Activated gamma-delta T cell (primary cell): ENCODE measurements around the gene PDAP1.
"Not testable (repeated sequence)": the region's sequence is repeated elsewhere in the genome, so short reads cannot be mapped to it uniquely, and the experiment has no call there.

Source experiments
- DNase-seq: peaks from one replicate; lab custom pipeline; 2025; lab: John Stamatoyannopoulos, UW

Gene PDAP1

DNA sequence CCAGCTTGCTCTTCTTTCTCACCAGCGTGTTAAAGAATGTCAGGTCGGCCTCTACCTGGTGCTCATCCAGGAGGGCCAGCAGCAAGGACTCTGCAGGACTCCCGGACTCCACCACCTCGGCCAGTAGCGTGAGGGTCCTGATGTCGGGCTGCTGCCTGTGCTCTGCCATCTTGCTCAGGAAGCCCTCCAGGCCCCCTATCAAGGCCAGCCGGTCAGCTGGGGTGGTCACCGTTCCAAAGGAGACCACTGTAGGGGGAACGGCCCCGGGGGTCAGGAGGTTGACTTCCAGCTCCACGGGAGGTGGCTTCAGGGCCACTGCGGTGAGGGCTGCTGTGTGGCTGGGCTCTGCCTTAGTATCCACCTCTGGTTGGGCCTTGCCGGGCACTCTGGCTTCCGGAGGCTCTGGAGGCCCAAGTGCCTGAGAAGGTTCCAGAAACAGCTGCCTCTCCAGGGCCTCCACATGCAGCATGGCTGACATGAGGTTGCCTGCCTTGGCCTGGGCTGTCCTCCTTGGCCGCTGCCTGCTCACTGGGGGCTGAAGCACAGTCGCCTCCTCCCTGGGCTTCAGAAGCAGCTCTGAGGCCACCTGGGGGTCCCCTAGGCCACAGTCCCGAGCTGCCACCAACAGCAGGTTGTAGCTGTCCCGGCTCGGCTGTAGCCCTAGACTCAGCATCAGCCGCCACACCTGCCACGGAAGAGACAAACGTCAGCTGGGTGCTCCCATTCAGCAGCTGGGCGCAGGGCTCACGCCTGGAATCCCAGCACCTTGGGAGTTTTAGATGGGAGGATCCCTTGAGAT is 16.7 kb upstream of the PDAP1 start:
- no peak for DNase-seq

DNA sequence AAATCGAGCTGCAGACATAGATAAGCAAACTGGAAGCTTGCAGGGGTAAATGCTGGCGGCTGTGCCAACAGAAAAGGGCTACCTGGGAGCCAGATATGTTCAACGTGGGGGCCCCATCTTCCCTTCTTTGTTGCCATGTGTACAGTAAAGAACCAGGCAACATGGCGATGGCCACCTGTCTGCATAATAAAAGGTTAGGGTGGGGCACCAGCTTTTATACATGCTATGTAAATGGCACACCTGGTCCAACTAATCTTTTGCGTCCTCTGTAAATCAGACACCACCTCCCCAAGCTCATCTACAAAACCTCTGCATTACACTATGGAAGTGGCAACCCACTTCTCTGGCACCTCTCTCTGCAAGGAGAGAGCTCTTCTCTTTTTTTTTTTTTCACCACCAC is 14.2 kb upstream of the PDAP1 start:
- DNase-seq = no peak

DNA sequence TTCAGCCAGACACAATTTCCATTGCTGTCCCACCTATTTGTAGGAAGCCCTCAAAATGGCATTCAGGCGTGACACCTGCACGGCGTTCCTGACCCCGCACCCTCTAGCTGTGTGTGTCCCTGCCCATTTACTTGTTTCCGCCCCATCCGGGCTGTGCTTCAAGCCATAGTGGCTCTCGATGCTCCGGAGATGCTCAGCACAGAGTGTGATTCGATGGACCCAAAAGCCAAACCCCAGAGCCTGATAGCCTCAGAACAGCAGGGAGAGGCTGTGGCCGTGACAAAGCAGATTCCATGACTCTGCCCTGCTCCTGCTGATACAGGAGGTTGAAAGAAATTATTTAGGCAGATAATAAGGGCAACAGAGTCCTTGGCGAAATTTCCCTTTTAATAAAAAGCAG is 13.8 kb upstream of the PDAP1 start:
- no peak for DNase-seq

DNA sequence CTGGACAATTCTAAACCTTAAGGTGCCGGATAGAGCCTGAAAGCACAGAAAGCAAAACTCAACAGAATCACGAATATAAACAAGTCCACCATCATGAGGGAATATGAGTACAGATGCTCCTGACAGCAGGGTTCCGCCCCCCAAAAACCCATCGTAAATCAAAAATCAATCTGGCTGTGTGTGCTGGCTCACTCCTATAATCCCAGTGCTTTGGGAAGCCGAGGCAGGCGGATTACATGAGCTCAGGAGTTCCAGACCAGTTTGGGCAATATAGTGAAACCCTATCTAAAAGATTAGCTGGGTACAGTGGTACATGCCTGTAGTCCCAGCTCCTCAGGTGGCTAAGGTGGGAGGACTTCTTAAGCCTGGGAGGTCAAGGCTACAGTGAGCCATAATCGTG is 12.6 kb upstream of the PDAP1 start:
- DNase-seq = no peak

DNA sequence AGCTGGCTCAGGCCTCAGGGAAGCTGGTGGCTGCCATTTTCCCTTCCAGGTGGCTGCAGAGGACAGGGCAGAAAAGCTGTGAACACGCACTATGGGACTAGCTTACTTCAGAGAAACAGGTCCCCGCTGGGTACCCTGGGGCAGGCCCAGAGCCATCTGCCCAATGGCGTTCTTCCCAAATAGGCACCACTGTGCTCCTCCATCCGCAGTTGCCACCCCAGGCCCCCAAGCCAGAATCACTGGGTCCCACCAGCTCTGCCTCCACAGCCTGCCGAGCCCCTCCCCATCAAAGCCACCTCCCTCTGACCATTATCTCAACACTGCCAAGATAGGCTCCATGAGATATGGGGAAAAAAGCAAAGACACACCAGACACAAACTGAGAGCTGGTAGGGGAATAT is 11.8 kb upstream of the PDAP1 start:
- no peak for DNase-seq

DNA sequence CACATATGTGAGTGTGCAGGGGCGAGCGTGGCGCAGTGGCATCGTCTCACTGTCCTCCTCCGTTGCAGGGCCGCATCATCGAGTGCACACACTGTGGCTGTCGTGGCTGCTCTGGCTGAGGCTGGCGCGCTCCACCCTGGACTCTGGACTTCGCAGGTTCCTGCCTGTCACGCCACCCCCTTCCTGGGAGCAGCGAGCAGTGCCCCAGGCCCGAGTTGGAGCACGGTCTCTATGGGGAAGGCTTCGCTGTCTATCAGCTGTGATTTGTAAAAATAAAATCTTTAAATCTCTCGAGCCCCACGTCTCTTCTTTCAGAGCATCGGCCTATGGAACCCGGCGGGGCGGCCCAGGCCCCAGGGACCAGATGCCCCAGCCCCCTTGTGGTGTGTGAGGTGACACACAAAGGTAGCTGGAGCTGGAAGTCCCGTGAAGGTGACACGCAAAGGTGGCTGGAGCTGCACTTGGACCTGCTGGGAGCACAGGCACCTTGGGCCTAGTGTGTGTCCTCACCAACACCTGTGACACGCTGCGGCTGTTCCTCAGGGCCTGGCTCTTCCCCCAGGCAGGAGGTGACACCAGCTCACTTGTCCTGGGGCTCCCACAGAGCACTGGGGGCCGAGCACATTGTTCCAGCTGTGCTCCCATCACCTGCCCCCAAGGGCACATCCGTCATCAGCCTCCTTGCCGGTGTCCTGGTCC is 11.1 kb upstream of the PDAP1 start:
- no peak for DNase-seq

DNA sequence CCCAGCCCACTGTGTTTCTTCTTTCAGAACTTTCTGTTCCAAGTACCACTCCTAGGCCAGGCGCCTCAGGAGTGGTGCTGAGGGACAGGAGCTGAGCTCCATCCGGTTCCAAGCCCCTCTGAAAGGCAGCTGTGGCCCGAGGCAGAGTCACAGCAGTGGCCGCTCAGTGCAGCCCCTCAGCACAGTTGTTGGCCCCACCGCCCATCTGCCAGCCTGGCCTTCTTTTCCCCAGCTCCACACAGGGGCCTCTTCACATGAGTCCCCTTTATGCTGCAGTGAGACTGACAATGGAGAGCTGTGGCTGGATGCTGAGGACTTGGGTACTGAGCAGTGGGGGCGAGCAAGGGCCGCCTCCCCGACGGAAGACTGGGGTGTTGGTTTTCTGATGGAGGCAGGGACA is 9.9 kb upstream of the PDAP1 start:
- DNase-seq = no peak

DNA sequence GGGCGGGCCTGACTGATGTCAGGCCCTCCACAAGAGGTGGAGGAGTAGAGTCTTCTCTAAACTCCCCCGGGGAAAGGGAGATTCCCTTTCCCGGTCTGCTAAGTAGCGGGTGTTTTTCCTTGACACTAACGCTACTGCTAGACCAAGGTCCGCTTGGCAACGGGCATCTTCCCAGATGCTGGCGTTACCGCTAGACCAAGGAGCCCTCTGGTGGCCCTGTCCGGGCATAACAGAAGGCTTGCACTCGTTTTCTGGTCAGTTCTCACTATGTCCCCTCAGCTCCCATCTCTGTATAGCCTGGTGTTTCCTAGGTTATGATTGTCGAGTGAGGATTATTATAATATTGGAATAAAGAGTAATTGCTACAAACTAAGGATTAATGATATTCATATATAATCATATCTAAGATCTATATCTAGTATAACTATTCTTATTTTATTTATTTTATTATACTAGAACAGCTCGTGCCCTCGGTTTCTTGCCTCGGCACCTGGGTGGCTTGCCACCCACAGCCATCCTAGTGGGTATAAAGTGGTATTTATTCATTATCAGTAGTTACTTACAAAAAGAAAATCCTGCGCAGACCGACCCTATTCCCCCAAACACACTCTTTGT is 7.2 kb upstream of the PDAP1 start:
- DNase-seq = not testable (repeated sequence)

DNA sequence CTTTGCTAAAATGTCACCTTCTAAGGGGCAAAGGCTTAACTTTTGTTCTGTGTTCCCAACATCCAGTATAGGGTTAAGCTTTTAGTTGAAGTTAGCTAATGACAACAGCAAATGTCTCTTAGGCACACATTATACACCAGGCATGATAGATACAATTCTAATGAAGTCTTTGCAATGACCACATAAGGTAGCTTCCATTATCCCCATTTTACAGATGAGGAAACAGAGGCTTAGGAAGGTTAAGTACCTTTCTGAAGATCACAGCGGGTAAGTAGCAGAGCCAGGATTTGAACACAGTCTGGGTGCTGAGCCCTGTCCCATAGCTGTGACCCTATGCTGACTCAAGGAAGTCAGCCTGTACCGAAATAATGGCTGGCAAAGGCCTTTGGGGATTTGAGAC is 2.2 kb upstream of the PDAP1 start:
- DNase-seq = no peak

DNA sequence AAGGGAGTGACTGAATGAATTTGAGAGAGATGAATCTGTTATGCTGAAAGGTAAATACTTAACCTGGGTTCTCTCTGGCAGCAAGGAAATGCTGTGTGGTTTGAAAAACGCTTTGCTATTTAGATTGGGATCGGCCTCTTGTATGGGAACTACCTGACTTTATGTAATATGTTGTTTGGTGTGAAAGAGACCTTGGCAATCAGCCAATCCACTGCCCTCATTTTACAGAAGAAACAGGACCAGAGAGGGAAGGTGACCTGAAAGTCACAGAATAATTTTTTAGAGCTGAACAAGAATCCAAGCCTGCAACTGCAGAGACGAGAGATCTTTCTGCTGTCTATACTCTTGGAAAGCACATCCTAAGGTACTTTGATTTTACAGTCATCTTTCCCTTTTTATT is 1.4 kb upstream of the PDAP1 start:
- DNase-seq = no peak

DNA sequence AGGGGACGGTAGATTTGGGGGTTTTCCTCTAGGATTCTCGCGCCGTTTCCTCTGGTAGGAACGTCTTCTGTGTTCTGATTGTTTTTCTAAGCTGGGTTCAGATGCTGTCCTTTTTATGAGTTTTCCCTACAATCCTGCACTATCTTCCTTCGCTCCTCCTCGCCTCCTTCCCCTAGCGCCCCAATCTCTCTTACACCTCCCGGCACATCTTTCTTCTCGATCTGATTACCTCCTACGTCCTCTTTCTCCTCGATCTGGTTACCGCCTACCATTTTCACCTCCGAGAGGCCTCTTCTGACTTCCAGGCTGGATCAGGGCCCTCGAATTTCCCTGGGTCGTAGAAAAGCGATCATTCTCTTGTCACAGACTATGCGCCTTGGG is 785 bp upstream of the PDAP1 start:
- DNase-seq = no peak

DNA sequence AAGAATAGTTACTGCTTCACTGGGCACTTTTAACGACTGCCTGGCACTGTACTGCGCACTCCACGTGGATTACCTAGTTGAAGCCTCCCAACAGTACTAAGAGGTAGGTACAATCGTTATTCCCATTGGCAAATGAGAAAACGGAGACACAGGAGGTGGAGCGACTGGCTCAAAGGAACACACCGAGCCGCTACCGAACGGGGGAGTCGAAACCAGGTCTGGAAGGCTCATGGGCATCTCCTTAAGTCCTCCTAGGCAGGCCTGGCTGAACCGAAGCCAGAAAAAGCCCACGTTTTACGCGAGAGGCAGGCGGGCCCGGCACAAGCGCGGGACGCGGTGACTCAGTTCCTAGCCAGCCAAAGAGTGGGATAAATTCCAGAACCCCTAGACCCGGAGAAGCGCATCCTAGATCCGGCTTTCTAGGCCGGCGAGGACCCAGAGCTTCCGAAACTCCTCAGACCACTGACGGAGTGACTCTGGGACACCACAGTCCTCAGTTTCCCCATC is 472 bp downstream of the PDAP1 start:
- DNase-seq = no peak

DNA sequence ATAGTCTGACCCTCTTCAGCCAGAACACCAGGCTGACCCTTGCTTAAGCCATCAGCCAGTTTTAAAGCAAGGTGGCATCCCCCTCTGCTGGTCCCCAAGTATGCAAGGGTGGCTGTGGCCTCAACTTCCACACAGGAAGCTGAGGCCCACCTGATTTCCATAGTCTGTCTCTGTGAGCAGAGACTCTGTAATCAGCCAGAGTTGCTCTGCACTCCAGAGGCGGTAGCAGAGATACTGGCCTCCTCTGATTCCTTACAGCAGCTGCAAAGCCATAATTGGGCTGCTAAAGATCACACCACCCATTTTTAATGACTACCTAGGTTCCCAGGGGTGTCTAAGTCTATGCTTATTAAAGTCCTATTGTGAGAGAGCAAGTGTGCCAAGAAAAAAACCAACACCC is 1.8 kb downstream of the PDAP1 start:
- no peak for DNase-seq

DNA sequence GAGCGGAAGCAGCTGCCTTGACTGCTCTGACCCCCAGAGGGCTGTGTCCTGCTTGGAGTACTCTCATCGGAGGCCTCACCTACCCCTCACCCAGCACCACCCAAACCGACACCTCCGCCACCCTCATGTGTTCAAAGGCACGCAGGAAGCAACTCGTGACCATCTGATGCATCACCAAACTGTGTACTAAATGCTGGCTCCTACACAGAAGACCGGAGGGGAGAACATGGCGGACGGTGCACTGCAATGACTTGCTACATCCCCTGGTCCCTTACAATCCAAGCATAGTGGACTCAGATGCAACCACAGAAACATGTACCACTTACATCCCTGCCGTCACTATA is 3.4 kb downstream of the PDAP1 start:
- no peak for DNase-seq

DNA sequence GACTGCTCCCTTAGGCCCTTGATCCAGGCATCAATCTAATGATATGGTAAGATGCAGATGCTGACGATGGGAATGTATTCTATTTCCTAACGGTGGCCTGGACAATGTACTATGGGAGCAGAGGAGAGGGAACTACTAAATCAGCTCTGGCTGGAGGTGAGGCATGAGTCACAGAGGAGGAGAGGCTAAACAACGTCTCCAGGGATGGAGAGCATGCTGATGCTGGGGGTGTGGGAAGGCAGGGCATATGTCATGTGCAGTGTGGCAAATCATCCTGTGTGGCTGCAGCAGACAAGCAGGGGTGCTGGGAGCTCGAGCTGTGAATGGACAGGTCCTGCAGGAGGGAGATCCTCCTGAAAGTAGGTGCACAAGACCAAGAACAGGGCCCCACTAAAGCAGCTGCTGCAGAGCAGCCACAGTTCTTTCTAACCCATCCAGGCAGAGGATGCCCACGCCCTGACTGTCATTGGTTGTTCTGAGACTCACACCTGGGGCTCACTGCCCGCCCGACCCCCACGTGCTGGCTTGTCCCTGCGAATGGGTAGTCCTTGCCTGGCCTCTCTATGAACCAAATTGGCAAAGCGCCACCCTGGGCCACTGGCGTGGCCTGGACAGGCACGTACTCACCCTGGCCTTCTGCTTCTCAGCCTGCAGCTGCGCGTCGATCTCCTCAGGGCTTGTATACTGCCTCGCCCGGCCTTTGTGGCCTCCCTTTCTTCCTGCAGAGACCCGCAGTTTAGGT is 4.0 kb downstream of the PDAP1 start:
- DNase-seq = no peak

DNA sequence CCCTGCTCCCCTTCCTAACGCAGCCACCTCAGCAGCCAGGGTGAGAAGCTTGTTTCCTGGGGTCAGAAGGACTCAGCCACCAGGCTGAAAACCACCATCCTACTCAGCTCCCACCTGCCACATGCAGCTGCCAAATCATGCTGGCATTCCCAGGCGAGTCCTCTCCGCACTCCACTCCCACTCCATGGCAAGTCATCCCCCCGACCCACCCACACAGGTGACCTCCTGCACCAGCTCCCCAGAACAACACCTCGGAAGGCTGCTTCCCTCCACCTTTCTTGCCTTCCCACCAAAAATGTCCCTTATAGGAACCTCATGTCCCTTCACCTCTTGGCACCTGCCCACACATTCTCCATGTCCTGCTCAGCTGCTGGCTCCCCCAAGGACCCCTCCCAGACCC is 4.6 kb downstream of the PDAP1 start:
- DNase-seq = no peak

DNA sequence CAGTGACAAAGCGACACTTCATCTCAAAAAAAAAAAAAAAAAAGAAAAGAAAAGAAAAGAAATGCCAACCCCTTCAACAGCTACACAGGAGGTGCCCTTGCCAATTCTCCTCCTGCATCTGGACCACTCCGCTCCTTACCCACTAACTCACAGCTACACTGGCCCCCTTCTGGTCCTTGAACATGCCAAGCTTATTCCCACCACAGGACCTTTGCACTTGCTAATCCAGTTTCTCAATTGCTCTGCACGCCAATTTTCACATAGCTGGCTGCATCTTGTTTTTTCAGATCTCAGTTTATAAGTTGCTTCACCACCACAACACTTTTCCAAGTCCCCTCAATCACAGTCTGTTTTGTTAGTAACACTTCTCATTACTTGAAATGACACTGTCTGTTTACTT is 5.5 kb downstream of the PDAP1 start:
- DNase-seq = no peak

DNA sequence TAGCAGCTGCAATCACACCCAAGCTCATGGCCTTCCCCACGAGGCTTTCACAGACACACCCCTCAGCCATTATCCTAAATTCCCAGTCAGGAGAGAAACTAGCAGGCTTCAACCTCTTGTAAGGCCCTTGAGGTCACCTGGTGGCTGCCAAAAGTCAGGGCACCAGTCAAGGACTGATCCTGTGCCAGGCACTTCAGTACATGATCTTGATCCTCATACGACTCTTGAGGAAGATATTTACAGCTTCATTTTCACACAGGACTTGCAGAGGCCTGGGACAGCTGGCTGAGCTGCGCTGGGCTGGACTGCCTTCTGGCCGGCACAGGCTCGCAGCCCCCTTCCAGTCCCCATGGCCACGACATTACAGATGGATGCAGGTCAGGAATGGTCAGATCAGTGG is 8.8 kb downstream of the PDAP1 start:
- DNase-seq = no peak

DNA sequence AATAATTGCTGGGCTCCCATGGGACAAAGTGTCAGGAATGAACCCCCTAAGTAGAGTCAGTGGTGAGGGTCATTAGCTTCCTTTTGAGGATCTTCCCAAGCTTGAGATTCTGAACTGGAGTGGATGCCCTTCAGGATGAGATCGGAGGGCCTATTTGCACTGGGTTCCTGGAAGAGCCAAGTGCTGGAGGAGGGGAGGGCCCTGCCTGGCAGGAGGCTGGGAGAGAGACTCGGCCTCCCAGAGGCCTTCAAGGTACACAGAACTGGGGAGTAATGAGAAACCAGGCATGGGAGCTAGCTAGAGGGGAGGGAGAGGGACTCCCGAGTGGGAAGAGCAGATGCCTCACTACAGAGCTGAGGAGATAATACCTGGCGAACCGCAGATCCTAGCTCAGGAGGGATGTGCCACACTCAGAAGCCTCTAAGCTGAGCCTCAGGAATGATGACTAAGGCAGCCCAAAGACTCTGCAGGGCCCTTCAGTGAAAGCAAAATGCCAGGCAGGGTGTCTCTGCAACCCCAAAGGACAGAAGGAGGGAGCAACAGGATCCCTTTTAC is 9.4 kb downstream of the PDAP1 start:
- DNase-seq = no peak

DNA sequence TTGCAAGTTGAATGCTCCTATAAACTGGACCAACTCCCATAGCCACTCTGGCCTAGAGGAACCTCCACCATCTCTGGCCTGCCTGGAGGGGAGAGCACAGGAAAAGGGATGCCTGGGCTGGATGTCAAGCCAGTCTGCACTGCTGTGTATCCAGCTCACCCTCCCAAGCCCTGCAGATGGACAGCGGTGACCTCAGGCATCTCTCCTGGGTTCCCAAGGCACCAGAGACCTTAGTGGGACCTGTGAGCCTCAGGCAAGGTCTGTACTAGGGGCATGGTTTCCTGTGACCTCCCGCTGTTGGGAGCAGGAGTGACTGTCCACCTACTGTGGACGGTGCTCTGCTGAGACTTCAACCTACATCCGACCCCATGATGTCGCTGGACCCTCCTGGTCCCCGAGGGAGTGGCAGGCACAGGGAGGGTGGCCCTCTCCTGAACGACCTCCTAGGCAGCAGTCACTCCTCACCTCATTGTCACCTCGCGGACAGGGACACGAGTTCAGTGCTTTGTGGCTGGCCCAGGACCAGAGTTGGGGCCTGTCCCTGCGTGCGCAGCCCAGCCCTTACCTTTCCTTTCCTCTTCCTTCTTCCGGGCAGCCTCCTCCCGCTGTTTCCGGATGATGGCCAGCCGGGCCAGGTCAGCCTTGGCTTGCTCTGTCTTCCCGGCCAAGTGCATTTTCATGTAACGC is 11.0 kb downstream of the PDAP1 start:
- no peak for DNase-seq

DNA sequence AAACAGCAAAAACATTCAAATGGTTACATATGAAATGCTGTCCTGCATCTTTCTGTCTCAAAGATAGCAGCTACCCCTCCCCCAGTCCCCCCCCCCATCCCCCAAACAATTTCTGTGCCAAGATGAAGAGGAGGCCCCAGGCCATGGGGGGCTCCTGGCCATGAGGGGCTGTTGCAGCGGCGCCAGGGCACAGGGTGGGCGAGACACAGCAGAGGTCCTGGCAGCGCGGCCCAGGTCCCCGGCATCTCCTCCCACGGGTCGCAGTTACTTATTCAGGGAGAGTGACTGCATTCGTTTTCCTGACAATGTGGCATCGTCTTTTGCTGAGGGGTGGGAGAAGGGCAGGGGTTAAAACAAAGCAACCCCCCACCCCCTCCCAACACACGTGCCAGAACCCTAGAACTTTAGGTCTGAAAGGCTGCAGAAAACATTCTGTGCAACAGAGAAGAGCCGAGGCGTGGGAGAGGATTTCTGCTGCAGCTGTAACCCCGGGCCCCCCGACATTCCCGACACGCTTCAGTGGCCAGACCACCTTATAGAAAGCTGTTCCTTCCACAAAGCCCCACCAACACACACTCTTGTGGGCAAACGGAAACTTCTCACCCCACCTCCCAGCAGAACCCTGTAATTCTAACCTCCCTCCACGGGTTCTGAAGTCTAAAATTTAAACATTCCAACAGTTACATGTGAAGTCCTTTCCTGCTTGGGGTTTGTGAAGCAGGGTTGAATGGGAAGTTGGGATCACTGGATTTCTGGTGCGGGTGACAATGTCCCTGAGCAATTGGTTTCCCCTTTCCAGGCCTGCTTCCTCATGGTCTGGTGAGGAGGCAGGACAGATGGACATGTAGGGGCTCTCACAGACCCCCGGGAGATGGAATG is 11.7 kb downstream of the PDAP1 start:
- DNase-seq = no peak
